ENCODE measurements around the gene NATD1.

NATD1 gene

GRCh38 chr17:21292867-21293830 lies 39.9 kb upstream of the NATD1 start:
- no peak overlapping the region for H3K27ac ChIP-seq (ENCODE audit: low read length)
- H3K4me2 ChIP-seq (ENCODE audit: insufficient read depth, low read length), result no peak overlapping the region
- no peak overlapping the region for H3K9ac ChIP-seq (ENCODE audit: low read depth, low read length)
- H3K36me3 ChIP-seq (ENCODE audit: insufficient read depth, low read length), result no peaks in the 10 kb centered on the region
- no peak overlapping the region for H2AFZ ChIP-seq (ENCODE audit: low read depth, low read length)
- TF ChIP-seq EZH2 (IDR thresholded peaks at IDR 0.05; ENCODE audit: borderline replicate concordance, low read depth, low read length, severe bottlenecking), result no peak
- TF ChIP-seq, protein P1, sequence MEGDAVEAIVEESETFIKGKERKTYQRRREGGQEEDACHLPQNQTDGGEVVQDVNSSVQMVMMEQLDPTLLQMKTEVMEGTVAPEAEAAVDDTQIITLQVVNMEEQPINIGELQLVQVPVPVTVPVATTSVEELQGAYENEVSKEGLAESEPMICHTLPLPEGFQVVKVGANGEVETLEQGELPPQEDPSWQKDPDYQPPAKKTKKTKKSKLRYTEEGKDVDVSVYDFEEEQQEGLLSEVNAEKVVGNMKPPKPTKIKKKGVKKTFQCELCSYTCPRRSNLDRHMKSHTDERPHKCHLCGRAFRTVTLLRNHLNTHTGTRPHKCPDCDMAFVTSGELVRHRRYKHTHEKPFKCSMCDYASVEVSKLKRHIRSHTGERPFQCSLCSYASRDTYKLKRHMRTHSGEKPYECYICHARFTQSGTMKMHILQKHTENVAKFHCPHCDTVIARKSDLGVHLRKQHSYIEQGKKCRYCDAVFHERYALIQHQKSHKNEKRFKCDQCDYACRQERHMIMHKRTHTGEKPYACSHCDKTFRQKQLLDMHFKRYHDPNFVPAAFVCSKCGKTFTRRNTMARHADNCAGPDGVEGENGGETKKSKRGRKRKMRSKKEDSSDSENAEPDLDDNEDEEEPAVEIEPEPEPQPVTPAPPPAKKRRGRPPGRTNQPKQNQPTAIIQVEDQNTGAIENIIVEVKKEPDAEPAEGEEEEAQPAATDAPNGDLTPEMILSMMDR (IDR thresholded peaks at IDR 0.05; ENCODE audit: borderline replicate concordance, extremely low read depth, low read length, poor library complexity, severe bottlenecking), result no peak
- H4K20me1 ChIP-seq (ENCODE audit: insufficient read depth, low read length), result peaks cover 67% of the 10 kb centered on the region
- H3K4me3 ChIP-seq (ENCODE audit: low read depth in 1 of 2, low read length in 2 of 2), result no peak overlapping the region
- ATAC-seq (ENCODE audit: insufficient read depth, low read depth), result no peak
- peaks cover 27% of the 10 kb centered on the region for H3K79me2 ChIP-seq (ENCODE audit: insufficient read depth, low read length)
- peaks cover 7% of the 10 kb centered on the region for H3K4me1 ChIP-seq (ENCODE audit: insufficient read depth, low read length)
- peaks cover 9% of the 10 kb centered on the region for H3K9me3 ChIP-seq (ENCODE audit: insufficient read depth, low read length, severe bottlenecking)
- no peak for DNase-seq
- no peaks in the 10 kb centered on the region for H3K27me3 ChIP-seq (ENCODE audit: insufficient read depth, low read length, poor library complexity)

DNA sequence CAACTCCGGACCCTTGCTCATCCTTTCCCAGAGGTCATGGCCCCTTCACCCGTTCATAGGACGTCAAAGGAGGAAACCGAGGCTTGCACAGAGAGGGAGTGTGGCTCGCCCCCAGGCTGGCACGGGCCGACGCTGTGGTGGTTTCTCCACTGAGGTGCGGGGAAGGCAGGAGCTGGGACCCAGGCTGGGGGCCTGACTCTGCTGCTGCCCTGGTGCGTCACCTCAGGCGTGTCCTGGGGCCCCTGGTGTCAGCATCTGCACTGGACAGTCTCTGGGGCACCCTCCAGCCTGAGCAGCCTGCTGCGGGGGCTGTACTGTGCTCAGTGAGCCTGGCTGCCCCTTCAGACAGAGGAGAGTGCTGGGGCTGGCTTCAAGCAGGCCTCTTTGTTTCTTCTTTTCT lies 38.7 kb upstream of the NATD1 start:
- no peak overlapping the region for H3K4me2 ChIP-seq (ENCODE audit: insufficient read depth, low read length)
- H3K27me3 ChIP-seq (ENCODE audit: insufficient read depth, low read length, poor library complexity), result no peaks in the 10 kb centered on the region
- H3K79me2 ChIP-seq (ENCODE audit: insufficient read depth, low read length), result peaks cover 35% of the 10 kb centered on the region
- H3K9ac ChIP-seq (ENCODE audit: low read depth, low read length), result no peak overlapping the region
- peaks cover 20% of the 10 kb centered on the region for H3K4me1 ChIP-seq (ENCODE audit: insufficient read depth, low read length)
- no peak overlapping the region for H3K4me3 ChIP-seq (ENCODE audit: low read depth in 1 of 2, low read length in 2 of 2)
- no peak overlapping the region for H2AFZ ChIP-seq (ENCODE audit: low read depth, low read length)
- no peak overlapping the region for H3K27ac ChIP-seq (ENCODE audit: low read length)
- H4K20me1 ChIP-seq (ENCODE audit: insufficient read depth, low read length), result peaks cover 67% of the 10 kb centered on the region
- H3K36me3 ChIP-seq (ENCODE audit: insufficient read depth, low read length), result no peaks in the 10 kb centered on the region
- TF ChIP-seq EZH2 (IDR thresholded peaks at IDR 0.05; ENCODE audit: borderline replicate concordance, low read depth, low read length, severe bottlenecking), result no peak
- TF ChIP-seq, protein P1 (IDR thresholded peaks at IDR 0.05; ENCODE audit: borderline replicate concordance, extremely low read depth, low read length, poor library complexity, severe bottlenecking), result no peak
- H3K9me3 ChIP-seq (ENCODE audit: insufficient read depth, low read length, severe bottlenecking), result peaks cover 3% of the 10 kb centered on the region
- ATAC-seq (ENCODE audit: insufficient read depth, low read depth), result no peak
- no peak for DNase-seq

- DNase-seq, result no peak
- peaks cover 40% of the 10 kb centered on the region for H3K79me2 ChIP-seq (ENCODE audit: insufficient read depth, low read length)
- no peak for TF ChIP-seq EZH2 (IDR thresholded peaks at IDR 0.05; ENCODE audit: borderline replicate concordance, low read depth, low read length, severe bottlenecking)
- TF ChIP-seq, protein P1 (IDR thresholded peaks at IDR 0.05; ENCODE audit: borderline replicate concordance, extremely low read depth, low read length, poor library complexity, severe bottlenecking), result no peak
- H3K9me3 ChIP-seq (ENCODE audit: insufficient read depth, low read length, severe bottlenecking), result peaks cover 3% of the 10 kb centered on the region
- peaks cover 25% of the 10 kb centered on the region for H3K4me1 ChIP-seq (ENCODE audit: insufficient read depth, low read length)
- H3K36me3 ChIP-seq (ENCODE audit: insufficient read depth, low read length), result no peaks in the 10 kb centered on the region
- H3K9ac ChIP-seq (ENCODE audit: low read depth, low read length), result no peak overlapping the region
- H3K27ac ChIP-seq (ENCODE audit: low read length), result no peak overlapping the region
- H4K20me1 ChIP-seq (ENCODE audit: insufficient read depth, low read length), result peaks cover 72% of the 10 kb centered on the region
- no peak for ATAC-seq (ENCODE audit: insufficient read depth, low read depth)
- no peak overlapping the region for H2AFZ ChIP-seq (ENCODE audit: low read depth, low read length)
- no peaks in the 10 kb centered on the region for H3K27me3 ChIP-seq (ENCODE audit: insufficient read depth, low read length, poor library complexity)
- H3K4me2 ChIP-seq (ENCODE audit: insufficient read depth, low read length), result no peak overlapping the region
- H3K4me3 ChIP-seq (ENCODE audit: low read depth in 1 of 2, low read length in 2 of 2), result no peak overlapping the region
Measured at GRCh38 chr17:21291357-21291756, 38.1 kb upstream of the NATD1 start.
